ENCODE results near the gene HYLS1. TPM values are rescaled to one million over a fixed set of nuclear protein-coding genes. Genes with fewer than 3 reads are reported as not detected.

The HYLS1 gene, protein sequence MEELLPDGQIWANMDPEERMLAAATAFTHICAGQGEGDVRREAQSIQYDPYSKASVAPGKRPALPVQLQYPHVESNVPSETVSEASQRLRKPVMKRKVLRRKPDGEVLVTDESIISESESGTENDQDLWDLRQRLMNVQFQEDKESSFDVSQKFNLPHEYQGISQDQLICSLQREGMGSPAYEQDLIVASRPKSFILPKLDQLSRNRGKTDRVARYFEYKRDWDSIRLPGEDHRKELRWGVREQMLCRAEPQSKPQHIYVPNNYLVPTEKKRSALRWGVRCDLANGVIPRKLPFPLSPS
- total RNA-seq = 2.1 and 3.1 TPM in 2 replicates

DNA sequence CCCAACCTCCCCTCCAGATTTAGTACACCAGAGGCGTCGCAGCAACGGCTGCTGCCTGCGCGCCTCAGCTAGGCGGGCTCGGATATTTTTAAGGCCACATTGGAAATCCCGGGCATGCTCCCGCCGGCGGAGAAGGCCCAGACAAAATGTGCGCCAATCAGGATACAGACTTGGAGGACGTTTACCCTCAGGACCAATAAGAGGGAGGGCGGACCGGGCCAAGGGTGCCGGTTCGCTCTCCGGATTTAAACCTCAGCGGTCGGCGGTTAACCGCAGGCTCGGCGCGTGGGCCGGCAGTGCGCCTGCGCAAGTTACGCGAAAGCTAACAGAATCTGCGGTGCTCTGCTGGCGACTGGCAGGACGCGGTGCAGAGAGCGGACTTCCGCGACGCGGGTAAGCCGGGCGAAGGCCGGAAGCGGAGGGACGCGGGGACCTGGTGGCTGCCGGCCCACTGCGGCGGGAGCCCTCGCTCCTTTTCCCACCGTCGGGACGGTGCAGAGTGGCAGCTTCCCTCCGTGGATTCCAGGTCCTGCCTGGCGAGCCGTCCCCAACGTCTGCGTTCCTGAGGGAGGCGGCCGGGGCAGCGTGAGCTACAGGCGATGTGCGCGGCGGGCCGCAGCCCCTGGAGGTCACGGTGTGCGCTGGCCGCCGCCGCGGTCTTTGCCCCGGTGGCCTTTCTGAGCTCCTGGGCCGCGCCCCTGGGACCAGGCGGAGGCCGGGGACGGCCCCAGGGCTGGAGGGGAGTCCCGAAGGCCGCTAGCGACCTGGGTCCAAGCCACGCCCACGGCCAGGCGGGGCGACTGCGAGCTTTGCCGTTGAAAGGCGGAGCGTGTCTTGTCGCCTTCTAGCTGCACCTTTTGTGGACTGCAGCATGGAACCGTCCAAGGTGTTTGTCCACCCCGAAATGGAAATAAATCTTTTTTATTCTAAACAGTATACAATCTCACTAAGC is at the start of gene HYLS1:
TSS of gene HYLS1 (plus strand) at position 296 of the 952 bp plus-strand sequence. CDS start 11,701 bp downstream, outside the sequence.

DNA sequence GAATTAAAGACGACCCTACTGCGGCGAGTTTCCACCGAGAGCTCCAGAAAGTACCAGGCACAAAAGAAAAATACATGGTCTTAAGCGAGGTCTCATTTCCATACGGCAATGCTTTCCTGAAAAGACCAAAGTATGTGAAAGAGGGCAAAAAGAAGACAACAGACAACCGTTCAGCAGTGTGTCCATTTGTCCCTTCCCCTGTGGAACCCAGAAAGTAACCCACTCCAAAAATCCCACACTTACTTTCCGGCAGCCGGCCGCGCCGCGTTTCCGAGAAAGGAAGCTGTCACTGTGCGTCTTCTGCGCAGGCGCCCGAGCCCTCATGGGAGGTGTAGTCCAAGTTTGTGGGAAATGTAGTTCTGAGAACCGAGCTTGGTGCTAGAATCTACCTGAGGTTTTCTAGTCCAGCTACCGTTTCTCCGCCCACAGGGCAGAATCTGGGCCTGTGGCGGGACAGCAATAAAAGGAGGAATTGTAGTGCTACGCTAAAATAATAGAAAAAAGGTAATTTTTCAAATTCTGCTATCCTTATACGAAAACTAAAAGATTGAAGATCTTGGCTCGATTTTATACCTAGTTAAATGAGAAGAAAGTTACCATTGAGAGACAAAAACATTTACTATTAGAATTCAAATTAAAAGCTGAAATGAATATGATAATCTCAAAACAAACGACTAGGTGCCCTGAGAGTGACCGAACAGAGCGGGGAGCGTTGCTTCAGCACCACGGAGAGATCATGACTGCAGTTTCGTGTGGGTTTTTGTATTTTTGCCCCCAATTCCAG is 15.7 kb downstream of the HYLS1 start, which contains the start of gene PUS3:
TSS of gene PUS3 (minus strand) at position 280 of the 784 bp plus-strand sequence. CDS start 6,922 bp downstream, outside the sequence.

DNA sequence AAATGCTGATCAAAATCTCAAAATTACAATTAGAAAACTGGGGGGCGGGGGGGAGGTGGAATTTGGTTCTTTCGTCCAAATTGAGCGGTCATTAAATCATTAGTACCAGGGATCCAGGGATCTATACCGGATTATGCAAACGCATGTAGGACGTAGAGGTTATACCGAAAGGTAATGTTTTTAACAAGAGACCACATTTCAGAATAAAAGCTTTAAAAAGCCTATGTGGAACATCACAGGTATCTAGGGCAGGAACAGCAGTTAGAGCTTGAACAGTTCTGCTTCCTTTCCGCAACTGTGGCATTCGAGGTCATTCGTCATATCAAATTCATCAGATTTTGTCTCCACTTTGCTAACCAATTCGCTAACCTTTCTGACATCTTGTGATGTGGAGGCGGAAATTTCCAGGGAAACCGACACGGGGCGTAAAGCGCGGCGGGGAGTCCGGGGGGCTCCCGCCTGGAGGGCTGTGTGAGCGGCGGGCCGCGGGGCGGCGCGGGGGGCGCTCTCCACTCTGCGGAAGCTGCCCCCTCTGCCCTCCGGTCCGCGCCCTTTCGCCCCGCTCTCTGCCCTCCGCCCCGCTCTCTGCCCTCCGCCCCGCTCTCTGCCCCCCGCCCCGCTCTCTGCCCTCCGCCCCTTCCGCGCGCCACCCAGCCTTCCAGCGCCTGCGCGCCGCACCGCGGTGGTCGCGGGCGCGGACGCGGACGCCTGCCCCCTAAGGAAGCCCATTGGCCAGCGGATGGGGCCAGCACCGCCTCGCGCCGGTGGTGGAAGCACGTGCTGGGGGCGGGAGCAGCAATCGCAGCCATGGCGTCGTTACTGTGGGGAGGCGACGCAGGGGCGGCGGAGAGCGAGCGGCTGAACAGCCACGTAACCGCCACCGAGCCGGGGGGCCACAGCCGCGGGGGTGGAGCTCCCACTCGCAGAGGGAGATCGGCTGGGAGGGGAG is 16.5 kb downstream of the HYLS1 start, which contains the start of gene DDX25:
TSS of gene DDX25 (plus strand) at position 798 of the 949 bp plus-strand sequence. CDS start at position 808, 10 bp downstream.

DNA sequence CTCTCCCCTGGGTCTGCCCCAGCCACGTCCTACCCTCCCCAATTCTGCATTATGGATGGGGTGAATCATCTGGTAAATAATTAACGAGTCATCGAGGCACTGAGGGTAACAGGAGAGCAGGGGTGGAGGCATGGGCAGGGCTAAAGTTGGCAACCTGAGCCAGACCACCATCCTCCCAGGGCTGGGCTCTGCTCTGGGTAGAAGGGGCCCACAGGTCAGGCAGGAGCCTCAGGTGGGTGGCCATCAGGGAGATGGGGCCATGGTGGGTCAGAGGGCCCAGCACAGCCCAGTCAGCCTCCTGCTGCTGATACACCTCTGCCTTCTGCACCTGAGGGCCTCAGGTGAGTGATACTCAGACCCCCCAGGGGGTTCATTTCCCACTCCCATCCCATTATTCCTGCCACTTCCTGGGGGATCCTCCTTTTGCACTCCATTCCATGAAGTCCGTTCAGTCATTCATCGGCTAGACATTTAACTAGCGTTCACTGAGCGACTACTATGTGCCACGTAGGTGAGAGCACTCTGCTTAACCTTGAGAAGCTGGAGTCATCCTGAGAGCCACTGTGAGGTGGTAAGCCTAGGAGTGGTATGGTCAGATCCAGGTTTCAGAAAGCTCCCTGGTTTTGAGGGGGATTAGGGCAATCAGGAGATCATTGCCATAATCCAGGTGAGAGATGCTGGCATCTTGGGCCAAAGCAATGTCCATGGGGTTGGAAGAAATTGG is 58.5 kb downstream of the HYLS1 start, which contains the start of gene VSIG10L2:
TSS of gene VSIG10L2 (plus strand) at position 248 of the 724 bp plus-strand sequence. CDS start at position 260, 12 bp downstream.

Other genes with a start within 250 kb of the HYLS1 start
- gene ACRV1, start 206.8 kb upstream of the HYLS1 start, total RNA-seq = under 0.01 TPM in 1 of 2 replicates, not detected in the other
- gene PATE1, start 141.4 kb upstream of the HYLS1 start, total RNA-seq = not detected in 2 replicates
- not detected in 2 replicates for gene PATE2, start 108.8 kb upstream of the HYLS1 start, total RNA-seq
- gene PATE3, start 99.5 kb upstream of the HYLS1 start, total RNA-seq = not detected in 2 replicates
- not detected in 2 replicates for gene PATE4, start 54.4 kb upstream of the HYLS1 start, total RNA-seq
- gene PUS3, start 15.5 kb downstream of the HYLS1 start, total RNA-seq = 10.1 and 18.5 TPM in 2 replicates
- gene DDX25, start 16.8 kb downstream of the HYLS1 start, total RNA-seq = 0.24 TPM in 1 of 2 replicates, not detected in the other
- not detected in 2 replicates for gene VSIG10L2, start 58.4 kb downstream of the HYLS1 start, total RNA-seq
- 1.5 and 2.9 TPM in 2 replicates for gene CDON, start 175.2 kb downstream of the HYLS1 start, total RNA-seq

Data from tracheal epithelial cell (primary cell).